GM21515 (cell line): ENCODE measurements around the gene KCNS1.
"Not testable (repeated sequence)": the region's sequence is repeated elsewhere in the genome, so short reads cannot be mapped to it uniquely, and the experiment has no call there.

ENCODE experiments used
- ATAC-seq: cut with Tn5 transposase; IDR thresholded peaks from one replicate; pipeline ENCODE4 v1.9.1; 2021; ENCODE audit not compliant: unreplicated experiment

The KCNS1 gene, protein sequence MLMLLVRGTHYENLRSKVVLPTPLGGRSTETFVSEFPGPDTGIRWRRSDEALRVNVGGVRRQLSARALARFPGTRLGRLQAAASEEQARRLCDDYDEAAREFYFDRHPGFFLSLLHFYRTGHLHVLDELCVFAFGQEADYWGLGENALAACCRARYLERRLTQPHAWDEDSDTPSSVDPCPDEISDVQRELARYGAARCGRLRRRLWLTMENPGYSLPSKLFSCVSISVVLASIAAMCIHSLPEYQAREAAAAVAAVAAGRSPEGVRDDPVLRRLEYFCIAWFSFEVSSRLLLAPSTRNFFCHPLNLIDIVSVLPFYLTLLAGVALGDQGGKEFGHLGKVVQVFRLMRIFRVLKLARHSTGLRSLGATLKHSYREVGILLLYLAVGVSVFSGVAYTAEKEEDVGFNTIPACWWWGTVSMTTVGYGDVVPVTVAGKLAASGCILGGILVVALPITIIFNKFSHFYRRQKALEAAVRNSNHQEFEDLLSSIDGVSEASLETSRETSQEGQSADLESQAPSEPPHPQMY

DNA sequence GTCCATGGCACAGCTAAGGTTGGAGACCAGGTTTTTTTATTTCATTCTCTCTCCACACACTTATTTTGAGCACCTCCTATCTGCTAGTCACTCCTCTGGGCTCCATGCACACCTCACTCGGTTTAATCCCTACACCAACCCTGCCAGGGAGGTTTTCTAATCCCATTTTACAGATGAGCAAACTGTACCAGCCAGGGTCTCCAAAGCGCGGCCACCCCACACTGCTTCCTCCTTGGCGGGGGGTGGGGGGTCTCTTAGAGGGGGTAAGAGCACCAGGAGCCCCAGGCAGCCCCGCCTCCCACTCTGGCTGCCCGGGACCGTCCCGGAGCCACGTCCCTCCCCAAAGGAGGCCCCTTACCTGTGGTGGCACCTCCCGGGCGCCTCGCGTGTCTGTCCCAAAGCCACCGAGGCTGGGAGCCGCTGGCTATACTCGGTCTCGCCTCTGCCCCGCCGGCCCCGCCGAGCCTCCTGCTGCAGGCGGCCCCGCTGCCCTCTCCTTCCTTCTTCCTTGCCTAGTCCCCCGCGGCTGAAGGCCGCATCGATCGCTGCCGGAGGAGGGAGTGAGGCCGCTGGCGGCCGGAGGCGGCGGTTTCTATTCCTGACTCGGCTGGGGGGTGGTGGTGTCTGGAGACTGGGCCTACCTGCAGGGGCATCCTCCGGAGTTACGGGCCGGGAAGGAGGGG is at the start of gene KCNS1:
TSS of gene KCNS1 (minus strand) at position 565 of the 683 bp plus-strand sequence. CDS start 1,891 bp downstream, outside the sequence.
- no peak for ATAC-seq

GRCh38 chr20:45149062-45149461 is 48.1 kb upstream of the KCNS1 start:
- ATAC-seq, result no peak

GRCh38 chr20:45140836-45141235 is 39.9 kb upstream of the KCNS1 start:
- no peak for ATAC-seq

GRCh38 chr20:45139733-45140375 is 38.9 kb upstream of the KCNS1 start:
- ATAC-seq, result not testable (repeated sequence)

- ATAC-seq, result no peak
These were observed 37.8 kb upstream of the KCNS1 start for GRCh38 chr20:45138561-45139300.

- ATAC-seq, result no peak
These were observed 36.0 kb upstream of the KCNS1 start for GRCh38 chr20:45136911-45137310.

DNA sequence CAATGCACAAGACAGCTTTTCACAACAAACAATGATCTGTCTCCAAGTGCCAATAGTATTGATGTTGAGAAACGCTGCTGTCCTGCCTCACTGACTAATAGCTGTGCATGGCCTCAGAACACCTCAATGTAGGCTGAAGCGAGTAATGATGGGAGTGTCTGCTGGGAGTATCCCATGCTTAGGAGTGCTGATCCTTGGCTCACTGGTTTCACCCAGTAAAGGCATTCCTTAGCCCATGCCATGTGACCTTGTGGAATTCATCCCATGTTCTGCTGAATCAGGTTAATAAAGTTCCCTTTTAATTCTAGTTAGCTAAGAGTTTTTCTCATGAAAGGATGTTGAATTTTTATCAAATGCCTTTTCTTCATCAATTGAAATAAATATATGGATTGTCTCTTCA is 27.2 kb upstream of the KCNS1 start:
- ATAC-seq, result no peak

DNA sequence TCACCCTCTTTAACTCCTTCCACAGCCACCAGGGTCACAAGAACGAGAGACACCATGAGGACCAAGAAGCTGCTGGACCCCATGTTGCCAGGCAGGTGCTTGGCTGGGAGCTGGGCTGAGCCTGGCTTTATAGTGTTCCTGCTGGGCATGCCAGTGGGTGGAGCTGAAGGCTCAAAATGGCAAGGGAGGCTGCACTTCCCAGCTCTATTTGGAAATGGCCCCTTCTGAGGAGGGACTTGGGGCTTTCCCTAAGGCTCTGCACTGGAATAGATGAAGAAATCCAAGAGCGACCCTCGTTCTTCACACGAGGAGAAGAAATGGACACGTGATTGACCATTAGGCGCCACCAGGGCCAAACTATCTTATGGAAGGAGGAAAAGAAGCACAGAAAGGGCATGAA is 23.4 kb upstream of the KCNS1 start, which contains the start of gene WFDC12:
TSS of gene WFDC12 (minus strand) at position 101 of the 400 bp plus-strand sequence. CDS start at position 83, 18 bp downstream.
- no peak for ATAC-seq

DNA sequence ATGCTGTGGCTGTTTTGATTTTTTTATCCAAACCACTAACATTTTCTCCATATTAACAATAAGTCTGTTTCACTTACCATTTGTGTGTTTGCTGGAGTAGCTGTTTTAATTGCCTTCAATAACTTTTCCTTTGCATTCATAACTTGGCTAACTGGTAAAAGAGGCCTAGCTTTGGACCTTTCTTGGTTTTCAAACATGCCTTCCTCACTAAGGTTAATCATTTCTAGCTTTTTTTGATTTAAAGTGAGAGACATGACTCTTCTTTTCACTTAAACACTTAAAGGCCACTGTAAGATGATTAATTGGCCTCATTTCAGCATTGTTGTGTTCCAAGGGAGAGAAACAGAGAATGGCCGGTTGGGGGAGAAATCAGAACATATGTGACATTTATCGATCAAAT is 20.5 kb upstream of the KCNS1 start:
- no peak for ATAC-seq

DNA sequence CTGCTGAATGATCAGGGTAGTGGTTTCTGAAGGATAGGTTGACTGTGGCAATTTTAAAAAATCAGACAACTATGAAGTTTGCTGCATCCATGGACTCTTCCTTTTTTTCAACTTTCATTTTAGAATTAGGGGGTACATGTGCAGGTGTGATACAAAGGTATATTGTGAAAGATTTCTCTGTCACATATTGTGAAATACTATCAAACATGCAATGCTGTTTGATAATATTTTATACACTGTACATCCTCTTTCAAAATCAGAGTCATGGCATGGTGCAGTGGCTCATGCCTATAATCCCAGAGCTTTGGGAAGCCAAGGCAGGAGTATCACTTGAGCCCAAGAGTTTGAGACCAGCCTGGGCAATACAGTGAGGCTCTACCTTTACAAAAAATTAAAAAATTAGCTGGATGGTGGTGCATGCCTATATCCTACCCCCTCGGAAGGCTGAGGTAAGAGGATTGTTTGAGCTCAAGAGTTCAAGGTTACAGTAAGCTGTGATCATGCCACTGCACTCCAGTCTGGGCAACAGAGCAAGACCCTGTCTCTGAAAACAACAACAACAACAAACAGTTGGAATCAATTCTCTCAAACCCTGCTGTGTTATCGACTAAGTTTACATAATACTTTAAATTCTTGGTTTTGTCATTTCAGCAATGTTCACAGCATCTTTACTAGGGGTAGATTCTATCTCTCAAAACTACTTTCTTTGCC is 18.8 kb upstream of the KCNS1 start:
- no peak for ATAC-seq

GRCh38 chr20:45118028-45118427 is 17.1 kb upstream of the KCNS1 start:
- no peak for ATAC-seq

DNA sequence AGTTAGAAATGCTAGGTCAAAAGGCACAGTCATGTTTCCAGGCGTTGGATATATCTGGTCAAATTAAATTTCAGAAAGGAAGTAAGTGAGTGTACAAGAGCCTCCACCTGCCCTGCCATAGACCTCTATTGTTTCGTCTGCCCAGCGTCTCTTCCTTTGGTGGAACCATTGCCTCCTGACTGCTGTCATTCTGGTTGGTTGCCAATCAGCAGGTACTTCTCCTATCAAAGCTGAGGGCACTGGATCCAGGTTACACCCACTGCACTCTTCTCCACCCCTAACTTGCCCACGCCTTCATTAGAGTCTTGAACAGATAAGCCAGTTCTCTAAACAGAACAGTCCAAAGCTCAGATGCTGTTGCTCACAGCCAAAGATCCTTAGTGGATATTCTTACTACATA is 16.7 kb upstream of the KCNS1 start:
- ATAC-seq, result no peak

DNA sequence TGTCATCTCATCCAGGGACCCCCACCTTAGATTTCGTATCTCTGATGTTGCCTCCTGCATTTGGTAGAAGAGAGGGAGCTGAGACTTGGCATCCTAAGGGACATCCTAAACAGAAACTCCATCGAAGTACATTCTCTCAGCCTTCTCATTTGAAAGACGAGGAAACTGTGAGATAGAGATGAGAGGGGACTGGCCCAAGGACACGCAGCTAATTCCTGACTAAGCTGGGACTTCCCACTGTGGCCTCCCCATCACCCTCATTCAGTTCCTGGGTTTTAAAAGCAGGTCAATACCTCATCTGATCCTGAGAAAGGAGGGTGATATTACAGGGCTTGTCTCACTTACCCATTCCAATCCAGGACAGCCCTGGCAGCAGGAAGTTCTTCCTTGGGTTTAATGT is 14.9 kb upstream of the KCNS1 start:
- no peak for ATAC-seq

DNA sequence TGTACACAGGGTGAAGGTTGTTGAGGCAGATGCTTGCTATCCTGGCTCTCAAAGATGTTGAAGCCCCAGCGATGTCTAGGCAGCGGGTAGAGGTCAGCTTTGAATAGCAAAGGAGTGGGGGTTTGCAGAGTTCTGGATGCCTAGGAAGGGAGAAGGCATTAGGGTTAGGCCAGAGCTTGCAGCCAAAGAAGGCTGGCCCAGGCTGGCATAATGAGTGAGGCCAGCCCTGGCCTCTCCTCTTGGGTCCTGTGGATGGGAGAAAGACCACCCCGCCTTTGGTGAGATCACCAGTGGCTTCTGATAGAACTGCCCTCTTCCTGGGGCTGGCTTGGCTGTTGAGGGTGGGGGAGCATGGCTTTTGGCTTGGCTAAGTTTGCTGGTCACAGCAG is 14.5 kb upstream of the KCNS1 start:
- ATAC-seq, result no peak

- ATAC-seq, result no peak
These were observed 13.8 kb upstream of the KCNS1 start, which contains the start of gene WFDC5 for GRCh38 chr20:45114465-45115385. WFDC5 (minus strand) TSS chr20:45115174; CDS start chr20:45115083, 91 bp downstream.

- ATAC-seq, result no peak
These were observed 12.9 kb upstream of the KCNS1 start for GRCh38 chr20:45113865-45114264.

DNA sequence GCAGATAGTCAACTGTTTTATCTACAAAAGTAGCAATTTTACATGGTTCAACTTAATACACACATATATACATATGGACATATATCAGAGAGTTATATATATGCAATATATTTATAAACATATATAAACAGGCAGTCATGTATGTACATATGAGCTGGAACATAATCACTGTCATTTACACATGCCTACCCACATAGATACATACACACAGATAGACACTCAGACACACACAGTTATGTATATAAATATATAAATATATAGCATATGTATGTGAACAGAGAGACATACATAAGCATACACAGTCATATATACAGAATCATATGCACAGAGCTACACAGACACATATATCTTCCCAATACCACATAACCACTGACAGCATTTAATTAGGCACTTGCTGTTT is 11.8 kb upstream of the KCNS1 start:
- no peak for ATAC-seq

DNA sequence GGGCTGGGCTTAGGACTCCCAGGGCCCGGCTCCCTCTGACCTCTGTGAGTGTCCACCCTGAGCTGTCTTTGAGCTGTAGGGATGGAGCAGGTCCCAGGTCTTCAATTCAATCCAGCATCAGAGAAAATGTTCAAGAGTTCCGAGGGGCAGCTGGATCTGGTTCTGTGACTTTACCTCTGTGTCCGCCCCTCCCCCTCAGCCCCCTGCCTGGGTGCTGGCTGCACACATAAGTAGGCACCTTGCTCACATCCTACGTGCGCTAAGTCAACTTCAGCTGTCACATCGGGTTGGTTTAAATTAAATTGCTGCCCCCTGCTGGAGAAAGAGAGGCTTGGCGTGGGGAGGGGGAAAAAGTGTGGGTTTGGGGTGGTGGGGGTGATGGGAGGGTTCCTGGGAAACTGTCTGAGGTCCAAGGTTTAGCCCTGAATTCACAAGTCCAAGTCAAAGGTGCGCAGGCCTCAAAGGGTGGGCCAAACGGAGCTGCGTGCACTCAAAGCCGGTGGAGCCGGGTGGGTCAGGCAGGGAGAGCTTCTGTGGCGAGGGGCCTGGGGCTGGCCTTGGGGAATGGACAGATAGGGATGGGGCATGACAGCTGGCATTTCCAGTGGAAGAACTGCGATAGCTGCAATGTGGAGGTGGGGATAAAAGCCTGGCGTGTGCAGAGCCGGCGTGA is 11.0 kb upstream of the KCNS1 start:
- ATAC-seq, result no peak

DNA sequence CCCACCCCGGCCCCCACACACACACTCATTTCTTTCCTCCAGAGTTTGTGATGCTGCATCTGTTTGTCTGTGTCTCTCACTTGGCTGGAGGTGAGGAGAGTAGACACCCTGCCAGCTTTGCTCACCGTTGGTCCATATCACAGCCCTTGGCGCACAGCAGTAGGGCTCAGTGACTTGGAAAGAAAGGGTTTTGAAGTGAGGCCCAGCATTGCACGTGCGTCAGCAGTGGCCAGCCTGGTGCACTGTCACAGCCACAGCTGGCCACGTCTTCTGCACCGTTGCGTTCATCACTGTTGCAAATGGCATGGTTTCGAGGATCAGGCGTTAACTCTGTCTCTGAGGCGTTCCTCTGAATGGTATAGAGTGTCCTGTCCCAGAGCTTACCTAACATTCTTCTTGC is 10.4 kb upstream of the KCNS1 start:
- no peak for ATAC-seq
